ENCODE data around the gene PAOX.

The PAOX gene

GRCh38 chr10:133379152-133379800, at the start of gene PAOX:
TSS of gene PAOX (plus strand) at chr10:133379262. CDS start at chr10:133379317, 55 bp downstream.
- H3K4me3 ChIP-seq (ENCODE audit: low read depth, low read length) = peak within 1 kb of the TSS; percentile 79
- DNase-seq (ENCODE audit: low read depth) = no peak

DNA sequence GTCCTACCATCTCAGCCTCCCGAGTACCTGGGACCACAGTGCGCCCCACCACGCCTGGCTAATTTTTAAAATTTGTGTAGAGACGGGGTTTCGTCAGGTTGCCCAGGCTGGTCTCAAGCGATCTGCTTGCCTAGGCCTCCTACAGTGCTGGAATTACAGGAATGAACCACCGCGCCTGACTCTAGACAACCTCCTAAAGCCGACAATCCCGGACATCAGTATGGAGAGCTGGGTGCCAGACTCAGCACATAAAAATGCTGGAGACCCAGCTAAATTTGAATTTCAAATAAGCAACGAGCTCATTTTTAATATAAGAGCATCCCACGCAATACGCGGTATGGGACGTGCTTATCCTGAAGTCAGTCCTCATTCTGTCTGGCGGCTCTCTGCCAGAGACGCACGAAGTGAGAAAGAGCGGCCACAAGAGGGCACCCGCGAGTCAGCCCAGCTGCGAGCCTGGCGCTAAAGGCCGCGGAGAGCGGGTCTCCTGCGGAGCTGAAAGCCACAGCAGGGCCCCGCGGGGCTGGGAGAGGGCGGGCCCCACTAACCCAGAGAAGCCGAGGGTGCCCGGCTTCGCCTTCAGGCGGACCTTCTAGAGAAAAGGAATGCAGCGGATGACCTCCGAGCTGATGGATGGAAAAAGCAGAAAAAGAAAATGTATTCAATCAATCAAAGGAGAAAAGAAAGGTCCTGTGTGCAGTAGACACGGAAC, 49.4 kb upstream of the PAOX start:
- H3K4me3 ChIP-seq (ENCODE audit: low read depth, low read length) = peak overlapping the region; percentile 17
- DNase-seq (ENCODE audit: low read depth) = no peak

GRCh38 chr10:133332936-133333699, 45.9 kb upstream of the PAOX start:
- H3K4me3 ChIP-seq (ENCODE audit: low read depth, low read length) = no peak overlapping the region
- DNase-seq (ENCODE audit: low read depth) = no peak

DNA sequence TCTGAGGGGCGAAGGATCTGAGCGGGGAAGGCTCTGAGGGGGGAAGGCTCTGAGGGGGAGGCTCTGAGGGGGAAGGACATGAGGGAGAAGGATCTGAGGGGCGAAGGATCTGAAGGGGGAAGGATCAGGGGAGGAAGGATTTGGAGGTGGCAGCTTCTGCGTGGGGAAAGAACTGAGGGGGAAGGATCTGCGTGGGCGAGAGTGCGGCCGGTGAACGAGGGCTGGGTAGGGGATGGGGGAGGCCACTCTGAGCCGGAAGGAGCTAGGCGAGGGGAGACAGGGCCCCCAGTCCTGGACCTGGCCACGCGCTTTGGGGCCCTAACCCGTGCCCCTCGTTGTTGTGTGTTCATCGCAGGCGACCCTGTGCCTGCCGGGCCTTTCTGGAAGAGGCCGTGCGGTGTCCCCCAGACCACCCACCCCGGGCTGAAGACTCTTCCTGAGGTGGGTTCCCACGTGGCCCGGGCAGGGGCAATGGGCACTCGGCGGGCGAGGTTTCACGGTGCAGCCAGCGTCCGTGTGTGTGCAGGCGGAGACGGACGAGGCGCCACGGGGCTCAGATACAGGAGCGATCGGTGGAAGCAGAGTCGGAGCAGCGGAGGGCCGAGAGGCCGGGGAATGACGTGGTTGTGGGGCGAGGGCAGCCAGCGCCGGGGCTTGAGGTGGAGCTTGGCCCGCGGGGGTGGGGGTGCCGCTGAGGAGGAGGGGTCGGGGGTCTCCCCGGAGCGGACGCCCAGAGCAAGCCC, 44.4 kb upstream of the PAOX start:
- H3K4me3 ChIP-seq (ENCODE audit: low read depth, low read length) = peak overlapping the region; percentile 45
- no peak for DNase-seq (ENCODE audit: low read depth)

DNA sequence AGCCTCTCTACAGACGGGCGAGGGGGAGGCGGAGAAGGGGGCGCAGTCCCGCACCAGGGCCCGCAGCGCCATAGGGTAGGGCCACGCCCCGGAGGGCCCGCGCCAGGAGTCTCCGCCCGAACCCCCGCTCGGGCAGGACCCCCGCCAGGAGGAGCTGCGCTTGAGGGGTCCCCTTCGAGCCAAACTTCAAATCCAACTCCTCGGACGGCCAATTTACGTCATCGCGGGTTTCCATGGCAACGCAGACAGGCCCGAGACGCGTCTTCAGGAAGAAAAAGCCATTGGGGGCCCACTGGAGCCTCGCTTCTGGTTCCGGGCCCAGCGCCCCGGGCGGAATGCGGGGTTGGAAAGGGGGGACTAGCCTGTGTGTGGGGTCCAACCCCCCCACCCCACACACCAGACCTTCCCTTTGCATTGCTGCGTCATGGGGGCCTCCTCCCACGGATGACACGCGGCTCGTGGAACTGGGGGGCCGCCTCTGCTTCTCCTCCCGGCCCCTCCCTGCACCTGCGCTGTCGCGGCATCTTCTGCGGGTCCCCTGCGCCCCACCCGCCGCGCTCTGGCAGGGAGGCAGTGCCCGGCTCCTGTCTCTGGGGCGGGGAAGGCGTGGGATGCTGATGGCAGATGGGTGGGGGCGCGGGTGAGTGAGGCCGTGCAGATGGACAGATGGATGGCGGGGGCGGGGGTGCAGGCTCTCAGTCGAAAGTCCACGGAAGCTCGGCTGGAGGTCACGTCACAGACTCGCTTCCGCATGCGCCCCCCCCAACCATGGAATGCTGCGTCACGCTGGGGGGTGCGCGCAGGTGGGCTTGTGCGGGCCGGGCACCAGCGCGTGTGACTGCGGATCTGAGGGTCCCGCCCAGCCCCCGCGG, 43.6 kb upstream of the PAOX start:
- DNase-seq (ENCODE audit: low read depth) = peak; percentile 13
- peak overlapping the region; percentile 45 for H3K4me3 ChIP-seq (ENCODE audit: low read depth, low read length)

- no peak for DNase-seq (ENCODE audit: low read depth)
- H3K4me3 ChIP-seq (ENCODE audit: low read depth, low read length) = peak overlapping the region; percentile 45
Measured at GRCh38 chr10:133336118-133336576, 42.9 kb upstream of the PAOX start.

DNA sequence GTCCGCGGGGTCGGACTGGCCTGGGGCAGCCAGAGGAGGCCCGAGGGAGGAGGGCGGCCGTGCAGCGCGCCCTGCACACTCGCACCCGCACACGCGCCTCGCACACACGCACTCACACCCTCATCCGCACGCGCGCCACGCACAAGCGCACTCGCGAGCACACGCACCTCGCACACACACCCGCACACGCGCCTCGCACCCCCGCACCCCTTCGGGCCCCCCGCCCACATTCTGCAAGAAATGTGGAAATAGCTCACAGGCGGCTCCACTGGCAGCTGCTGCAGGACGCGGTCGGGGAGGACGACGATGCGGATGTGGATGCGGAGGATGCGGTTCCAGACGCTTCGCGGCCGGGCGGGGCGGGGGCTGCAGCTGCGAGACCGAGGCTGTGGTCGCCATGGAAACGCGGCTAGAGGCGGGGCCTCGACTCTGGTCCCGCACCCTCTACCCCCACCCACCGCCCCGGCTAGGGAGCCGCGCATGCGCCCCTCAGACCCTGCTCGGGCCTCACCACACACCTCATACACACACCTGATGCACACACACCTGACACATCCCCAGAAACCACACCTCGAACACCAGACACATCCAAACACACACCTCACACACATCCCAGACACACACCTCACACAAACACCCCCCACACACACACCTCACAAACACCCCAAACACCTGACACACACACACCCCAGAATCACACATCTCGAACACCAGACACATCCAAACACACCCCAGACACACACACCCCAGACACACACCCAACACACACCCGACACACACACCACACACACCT, 42.3 kb upstream of the PAOX start, which contains the start of gene CALY:
Gene CALY (minus strand): TSS at position 320 of the 793 bp plus-strand sequence. CDS start 7,907 bp downstream, outside the sequence.
- peak within 1 kb of the TSS; percentile 45 for H3K4me3 ChIP-seq (ENCODE audit: low read depth, low read length)
- DNase-seq (ENCODE audit: low read depth) = no peak

- DNase-seq (ENCODE audit: low read depth) = no peak
- no peak overlapping the region for H3K4me3 ChIP-seq (ENCODE audit: low read depth, low read length)
Measured at GRCh38 chr10:133337370-133337725, 41.7 kb upstream of the PAOX start.

- no peak overlapping the region for H3K4me3 ChIP-seq (ENCODE audit: low read depth, low read length)
- no peak for DNase-seq (ENCODE audit: low read depth)
Measured at GRCh38 chr10:133338080-133339071, 40.7 kb upstream of the PAOX start.

GRCh38 chr10:133339708-133340380, 39.2 kb upstream of the PAOX start:
- no peak for DNase-seq (ENCODE audit: low read depth)

GRCh38 chr10:133341983-133342382, 37.1 kb upstream of the PAOX start:
- no peak overlapping the region for H3K4me3 ChIP-seq (ENCODE audit: low read depth, low read length)

More at GRCh38 chr10:133339708-133340380, 39.2 kb upstream of the PAOX start:
- no peak overlapping the region for H3K4me3 ChIP-seq (ENCODE audit: low read depth, low read length)

GRCh38 chr10:133342942-133343341, 36.1 kb upstream of the PAOX start:
- H3K4me3 ChIP-seq (ENCODE audit: low read depth, low read length) = no peak overlapping the region

More at GRCh38 chr10:133341983-133342382, 37.1 kb upstream of the PAOX start:
- no peak for DNase-seq (ENCODE audit: low read depth)

GRCh38 chr10:133343558-133343957, 35.5 kb upstream of the PAOX start:
- no peak for DNase-seq (ENCODE audit: low read depth)

More at GRCh38 chr10:133342942-133343341, 36.1 kb upstream of the PAOX start:
- DNase-seq (ENCODE audit: low read depth) = no peak

GRCh38 chr10:133344236-133344635, 34.8 kb upstream of the PAOX start:
- no peak for DNase-seq (ENCODE audit: low read depth)
- H3K4me3 ChIP-seq (ENCODE audit: low read depth, low read length) = no peak overlapping the region

More at GRCh38 chr10:133343558-133343957, 35.5 kb upstream of the PAOX start:
- H3K4me3 ChIP-seq (ENCODE audit: low read depth, low read length) = no peak overlapping the region

DNA sequence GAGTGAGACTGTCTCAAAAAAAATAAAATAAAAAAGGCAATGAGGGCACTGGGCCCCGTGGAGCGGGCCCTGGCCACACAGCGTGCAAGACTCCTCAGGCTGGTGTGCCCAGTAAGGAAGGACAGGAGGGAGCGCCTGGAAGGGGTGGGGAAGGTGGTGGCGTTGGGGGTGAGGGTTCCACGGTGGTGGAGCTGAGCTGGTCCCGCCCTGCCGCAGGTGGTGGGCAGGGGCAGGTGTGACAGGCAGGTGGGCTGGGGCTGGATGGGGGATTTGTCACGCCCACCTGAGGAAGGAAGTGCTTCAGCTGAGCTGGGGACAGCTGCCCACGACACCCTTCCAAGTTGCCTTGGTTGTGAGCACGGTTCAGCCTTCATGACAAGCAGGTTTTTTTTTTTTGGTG, 32.6 kb upstream of the PAOX start:
- DNase-seq (ENCODE audit: low read depth) = no peak
- no peak overlapping the region for H3K4me3 ChIP-seq (ENCODE audit: low read depth, low read length)
